Adrenal gland (tissue), 12 donors: ENCODE data around the gene TSPAN9. TPM values are rescaled to one million over a fixed set of nuclear protein-coding genes. Genes with fewer than 3 reads are reported as not detected.

ENCODE experiments used
- DNase-seq, 7 donors: peaks; one replicate each; pipeline ENCODE4 v3.0.0-alpha.2; 2019 to 2020
- H3K27ac ChIP-seq, 5 donors: fragments of 200-600 bp; sonication (generic) in 4 of 5; 1 replicate in 3 of 5; 2 replicates in 2 of 5; pipeline versions ENCODE4 v1.5.1 to v1.8.0; 2016 to 2020; ENCODE audit warnings: mild to moderate bottlenecking in 1 of 5
- H3K27me3 ChIP-seq: fragments of 200-600 bp; 2 replicates; pipeline ENCODE4 v1.8.0; 2021
- H3K36me3 ChIP-seq, 2 donors: fragments of 200-600 bp; replicated peaks in 1 of 2; 1 replicate in 1 of 2; 2 replicates in 1 of 2; pipeline versions ENCODE4 v1.5.1 to v1.8.0; 2018 to 2022
- H3K4me1 ChIP-seq, 2 donors: fragments of 200-600 bp; replicated peaks in 1 of 2; 1 replicate in 1 of 2; 2 replicates in 1 of 2; pipeline versions ENCODE4 v1.5.1 to v1.8.0; 2018 to 2021
- H3K4me3 ChIP-seq, 4 donors: fragments of 200-600 bp; sonication (generic) in 3 of 4; one replicate each; pipeline ENCODE4 v1.5.1; 2016 to 2018
- H3K9me3 ChIP-seq, 3 donors: fragments of 200-600 bp; sonication (generic) in 1 of 3; replicated peaks in 1 of 3; 1 replicate in 2 of 3; 2 replicates in 1 of 3; pipeline versions ENCODE4 v1.5.1 to v1.8.0; 2016 to 2021
- CTCF ChIP-seq, 6 experiments: fragments of 450-650 bp in 4 of 6; fragments of 200-600 bp in 2 of 6; sonication (generic) in 1 of 6; IDR thresholded peaks; 1 replicate in 5 of 6; 2 replicates in 1 of 6; pipeline versions ENCODE4 v1.5.1 to v1.8.0; 2016 to 2021; ENCODE audit warnings: antibody characterized with exemption in 6 of 6, mild to moderate bottlenecking in 2 of 6, moderate library complexity in 1 of 6
- POLR2A ChIP-seq, 2 donors: fragments of 450-650 bp; IDR thresholded peaks; one replicate each; pipeline ENCODE4 v1.6.1; 2017; ENCODE audit warnings: antibody characterized with exemption in 2 of 2, mild to moderate bottlenecking in 2 of 2, moderate library complexity in 1 of 2
- WGBS, 4 donors: extraction: QIAGEN DNeasy Blood & Tissue Kit in 2 of 4; methylation state at CpG; one replicate each; pipeline versions ENCODE4 v1.1.5 to v1.1.7; 2013 to 2017; 5-methylcytosine and 5-hydroxymethylcytosine counted together
- intact Hi-C, 2 donors: fragments of 100-400 bp; cut with DNase I; formaldehyde crosslinking; loops; one replicate each; pipeline versions ENCODE4 v1.14.1 to v1.15.0; 2022 to 2023
- polyA plus RNA-seq, 3 donors: library from polyadenylated mRNA; stranded (reverse); fragments of 200-250 nt in 2 of 3; fragments of 350-450 nt in 1 of 3; fragmentation: Illumina TruSeq in 1 of 3; extraction: RNeasy Lipid Tissue Mini Kit (QIAGEN cat#74804) in 1 of 3; gene quantifications; one replicate each; pipeline ENCODE4 v1.2.3, GENCODE V29; 2013 to 2014
- total RNA-seq, 9 donors: library from RNA; depleted of rRNA in 4 of 9; stranded (reverse); fragments of >200 nt in 4 of 9; fragments of 120-200 nt in 1 of 9; fragmentation: NEBNext Ultra II Directional in 1 of 9; extraction: Animal tissue kit (Norgen Biotek cat#: 25700) in 1 of 9; gene quantifications; one replicate each; pipeline versions ENCODE4 v1.1.0 to v1.2.4, GENCODE V29; 2013 to 2023
- donor health status: healthy with polysubstance abuse.
- donor health status: Bipolar disorder and iron deficiency.
- donor health status: DM: yes; HTN: yes; CAD: no.
- donor health status: DM: no; HTN: no; CAD: no.
- donor health status: DM: no; HTN: no; CAD: no.
- donor health status: DM: yes; HTN: yes; CAD: no.

The TSPAN9 gene
- total and polyA plus RNA-seq, 12 donors, result 12.4 to 31.4 (median 22.4) TPM

- Histone ChIP-seq H3K4me3 (no peak overlapping the region), H3K9me3 (no peaks in the 10 kb centered on the region), H3K36me3 (no peaks in the 10 kb centered on the region), H3K27me3 (no peaks in the 10 kb centered on the region), H3K4me1 (no peaks in the 10 kb centered on the region), H3K27ac (no peak overlapping the region)
- intact Hi-C loops, result loop anchor here in 1 of 2 donors (10.0 kb wide), 1 partner anchor 497 kb away; no protein-coding TSS in a partner anchor
- 51 to 57% (median 52%) methylated on average over 2 to 8 of the region's 8 CpGs for WGBS, 4 donors
- no peak for DNase-seq
- TF ChIP-seq POLR2A (IDR thresholded peaks at IDR 0.05), result no peak
- no peak for TF ChIP-seq CTCF (IDR thresholded peaks at IDR 0.05)
Measured at GRCh38 chr12:3307389-3307788, 230.2 kb downstream of the TSPAN9 start.

- 78 to 86% (median 84%) methylated on average over 8 of the region's 8 CpGs for WGBS, 4 donors
- H3K27me3 ChIP-seq, result no peaks in the 10 kb centered on the region
- intact Hi-C loops, result loop anchor here in 1 of 2 donors (10.0 kb wide), 1 partner anchor 497 kb away; no protein-coding TSS in a partner anchor
Measured at GRCh38 chr12:3308063-3308462, 230.9 kb downstream of the TSPAN9 start.

GRCh38 chr12:3308609-3309008 lies 231.4 kb downstream of the TSPAN9 start:
- intact Hi-C loops, result loop anchor here in 1 of 2 donors (10.0 kb wide), 1 partner anchor 496 kb away; no protein-coding TSS in a partner anchor
- WGBS, 4 donors, result 56 to 79% (median 64%) methylated on average over 7 to 9 of the region's 9 CpGs
- Histone ChIP-seq H3K9me3 (no peaks in the 10 kb centered on the region), H3K4me1 (no peaks in the 10 kb centered on the region), H3K27me3 (no peaks in the 10 kb centered on the region), H3K4me3 (no peak overlapping the region), H3K36me3 (no peaks in the 10 kb centered on the region), H3K27ac (no peak overlapping the region)
- no peak for TF ChIP-seq CTCF (IDR thresholded peaks at IDR 0.05)
- TF ChIP-seq POLR2A (IDR thresholded peaks at IDR 0.05), result no peak
- DNase-seq, result no peak

More at GRCh38 chr12:3308063-3308462, 230.9 kb downstream of the TSPAN9 start:
- H3K9me3 ChIP-seq, result no peaks in the 10 kb centered on the region
- no peak overlapping the region for H3K4me3 ChIP-seq
- TF ChIP-seq POLR2A (IDR thresholded peaks at IDR 0.05), result no peak
- no peak for TF ChIP-seq CTCF (IDR thresholded peaks at IDR 0.05)
- no peak for DNase-seq
- H3K36me3 ChIP-seq, result no peaks in the 10 kb centered on the region
- H3K27ac ChIP-seq, result no peak overlapping the region
- H3K4me1 ChIP-seq, result no peaks in the 10 kb centered on the region

GRCh38 chr12:3309805-3310204 lies 232.6 kb downstream of the TSPAN9 start:
- intact Hi-C loops, result loop anchor here in 1 of 2 donors (10.0 kb wide), 1 partner anchor 495 kb away; no protein-coding TSS in a partner anchor
- no peak overlapping the region for H3K4me3 ChIP-seq
- WGBS, 4 donors, result 71 to 89% (median 85%) methylated on average over 9 of the region's 9 CpGs
- no peak overlapping the region for H3K27ac ChIP-seq
- H3K36me3 ChIP-seq, result no peaks in the 10 kb centered on the region
- TF ChIP-seq CTCF (IDR thresholded peaks at IDR 0.05) (no peak), POLR2A (IDR thresholded peaks at IDR 0.05) (no peak)
- H3K27me3 ChIP-seq, result no peaks in the 10 kb centered on the region
- no peaks in the 10 kb centered on the region for H3K9me3 ChIP-seq
- H3K4me1 ChIP-seq, result no peaks in the 10 kb centered on the region
- DNase-seq, result no peak
